Gastroesophageal sphincter (tissue), 4 donors: Measurements from ENCODE around the gene NBL1. TPM values are rescaled to one million over a fixed set of nuclear protein-coding genes. Genes with fewer than 3 reads are reported as not detected.

Experiments used
- ATAC-seq: fragments of 150-250 bp; one replicate; pipeline ENCODE4 v1.9.1; 2016; ENCODE audit warnings: mild to moderate bottlenecking, moderate library complexity
- H3K27ac ChIP-seq, 4 donors: fragments of 200-600 bp; sonication (generic) in 3 of 4; 1 replicate in 3 of 4; 2 replicates in 1 of 4; pipeline ENCODE4 v1.5.1; 2016 to 2019
- H3K27me3 ChIP-seq: fragments of 200-600 bp; sonication (generic); one replicate; pipeline ENCODE4 v1.5.1; 2019
- H3K36me3 ChIP-seq, 2 donors: fragments of 200-600 bp; sonication (generic); one replicate each; pipeline ENCODE4 v1.5.1; 2019; ENCODE audit warnings: control low read depth in 1 of 2
- H3K4me1 ChIP-seq, 3 donors: fragments of 200-600 bp; sonication (generic); 1 replicate in 2 of 3; 2 replicates in 1 of 3; pipeline ENCODE4 v1.5.1; 2016 to 2019; ENCODE audit warnings: control low read depth in 2 of 3
- H3K4me3 ChIP-seq, 2 donors: fragments of 200-600 bp; sonication (generic); one replicate each; pipeline ENCODE4 v1.5.1; 2019; ENCODE audit warnings: mild to moderate bottlenecking in 1 of 2, moderate library complexity in 1 of 2
- H3K9me3 ChIP-seq, 3 donors: fragments of 200-600 bp; sonication (generic); one replicate each; pipeline ENCODE4 v1.5.1; 2017 to 2019; ENCODE audit warnings: control low read depth in 2 of 3
- CTCF ChIP-seq, 4 experiments: fragments of 200-600 bp in 2 of 4; fragments of 450-650 bp in 2 of 4; sonication (generic) in 1 of 4; IDR thresholded peaks; one replicate each; pipeline ENCODE4 v1.5.1; 2017 to 2019; ENCODE audit warnings: antibody characterized with exemption in 4 of 4, mild to moderate bottlenecking in 2 of 4, moderate library complexity in 2 of 4
- EP300 ChIP-seq: sonication (generic); formaldehyde crosslinking; IDR thresholded peaks from one replicate; pipeline ENCODE4 v1.6.1; 2017; ENCODE audit warnings: antibody characterized with exemption, mild to moderate bottlenecking
- POLR2A ChIP-seq, 2 donors: fragments of 450-650 bp; IDR thresholded peaks; one replicate each; pipeline ENCODE4 v1.6.1; 2017; ENCODE audit warnings: antibody characterized with exemption in 2 of 2, mild to moderate bottlenecking in 2 of 2, moderate library complexity in 1 of 2
- POLR2AphosphoS5 ChIP-seq: sonication (generic); formaldehyde crosslinking; IDR thresholded peaks from one replicate; pipeline ENCODE4 v1.6.1; 2017; ENCODE audit warnings: antibody characterized with exemption
- WGBS, 2 donors: methylation state at CpG; one replicate each; pipeline ENCODE4 v1.1.5; 2018; ENCODE audit warnings: low coverage in 1 of 2; 5-methylcytosine and 5-hydroxymethylcytosine counted together
- total RNA-seq, 4 donors: library from RNA; depleted of rRNA; stranded (reverse); fragments of >200 nt; gene quantifications; one replicate each; pipeline ENCODE4 v1.1.0, GENCODE V29; 2016

Gene NBL1
- total RNA-seq, 4 donors from 2014 or later = 203 to 343 (median 301) TPM

- no peak for ATAC-seq
- TF ChIP-seq CTCF (IDR thresholded peaks at IDR 0.05) (no peak), POLR2A (IDR thresholded peaks at IDR 0.05) (no peak), POLR2AphosphoS5 (no peak), EP300 (no peak)
Measured at GRCh38 chr1:19665186-19665495, 21.0 kb downstream of the NBL1 start.

GRCh38 chr1:19665496-19666465 lies 21.7 kb downstream of the NBL1 start:
- peak overlapping the region in 1 of 2 donors; percentile 46 for H3K4me3 ChIP-seq
- peaks cover 0 to 21% (median 9%) of the 10 kb centered on the region in 3 donors for H3K4me1 ChIP-seq
- H3K27ac ChIP-seq = no peak overlapping the region
- no peaks in the 10 kb centered on the region for H3K36me3 ChIP-seq
- no peaks in the 10 kb centered on the region for H3K9me3 ChIP-seq
- no peak for TF ChIP-seq POLR2A (IDR thresholded peaks at IDR 0.05)
- TF ChIP-seq CTCF (IDR thresholded peaks at IDR 0.05) = no peak
- no peak for TF ChIP-seq POLR2AphosphoS5
- no peak for TF ChIP-seq EP300
- H3K27me3 ChIP-seq = peaks cover 71% of the 10 kb centered on the region
- ATAC-seq = no peak
- WGBS, 2 donors = 0% methylated on average over 1 of the region's 84 CpGs; no CpG with 5 or more reads in 1 of the 2 donors

More at GRCh38 chr1:19665186-19665495, 21.0 kb downstream of the NBL1 start:
- H3K36me3 ChIP-seq = no peaks in the 10 kb centered on the region
- H3K27ac ChIP-seq = no peak overlapping the region
- H3K4me1 ChIP-seq = peaks cover 0 to 24% (median 9%) of the 10 kb centered on the region in 3 donors
- WGBS, 2 donors = 0% methylated on average over 1 of the region's 23 CpGs; no CpG with 5 or more reads in 1 of the 2 donors
- H3K4me3 ChIP-seq = peak overlapping the region in 1 of 2 donors; percentile 46
- no peaks in the 10 kb centered on the region for H3K9me3 ChIP-seq
- H3K27me3 ChIP-seq = peaks cover 71% of the 10 kb centered on the region

GRCh38 chr1:19668888-19669287 lies 24.8 kb downstream of the NBL1 start:
- H3K9me3 ChIP-seq = no peaks in the 10 kb centered on the region
- WGBS, 2 donors = 66 to 78% methylated on average over 3 to 8 of the region's 8 CpGs
- no peaks in the 10 kb centered on the region for H3K36me3 ChIP-seq
- no peak overlapping the region for H3K4me3 ChIP-seq
- TF ChIP-seq POLR2A (IDR thresholded peaks at IDR 0.05) (no peak), EP300 (no peak), CTCF (IDR thresholded peaks at IDR 0.05) (no peak), POLR2AphosphoS5 (no peak)
- peaks cover 0 to 18% (median 9%) of the 10 kb centered on the region in 3 donors for H3K4me1 ChIP-seq
- H3K27me3 ChIP-seq = peaks cover 74% of the 10 kb centered on the region
- no peak overlapping the region for H3K27ac ChIP-seq
- ATAC-seq = no peak

- peaks cover 0 to 3% (median 0%) of the 10 kb centered on the region in 3 donors for H3K4me1 ChIP-seq
- H3K4me3 ChIP-seq = no peak overlapping the region
- H3K27me3 ChIP-seq = peaks cover 67% of the 10 kb centered on the region
- ATAC-seq = no peak
- 53 to 63% methylated on average over 2 to 3 of the region's 4 CpGs for WGBS, 2 donors
- H3K27ac ChIP-seq = no peak overlapping the region
- no peaks in the 10 kb centered on the region for H3K36me3 ChIP-seq
- TF ChIP-seq EP300 (no peak), CTCF (IDR thresholded peaks at IDR 0.05) (no peak), POLR2AphosphoS5 (no peak), POLR2A (IDR thresholded peaks at IDR 0.05) (no peak)
- no peaks in the 10 kb centered on the region for H3K9me3 ChIP-seq
Measured at GRCh38 chr1:19670787-19671186, 26.7 kb downstream of the NBL1 start.
